HCT116 (cell line): ENCODE results near the gene ACY1. TPM values are rescaled to one million over a fixed set of nuclear protein-coding genes. Genes with fewer than 3 reads are reported as not detected.

Experiments
- ATAC-seq: fragments of 200-7000 bp; cut with Tn5 transposase; 2 replicates; pipeline ENCODE4 v1.9.1; 2020; ENCODE audit warnings: mild to moderate bottlenecking, moderate library complexity
- BruUV-seq: library from RNA; stranded (reverse); fragments of 400-500 nt; replicated peaks from 2 replicates; lab custom pipeline; 2021; lab: Mats Ljungman, UMichigan
- CTCF ChIA-PET: fragments of 300-600 bp; sonication (Branson Sonifier 250); formaldehyde crosslinking; loops from one replicate; lab custom pipeline; 2021; ENCODE audit warnings: antibody characterized with exemption; lab: Charles Lee
- POLR2A ChIA-PET: fragments of 300-600, 350-600 bp; sonication (Branson Sonifier 250); formaldehyde crosslinking; loops from one replicate; lab custom pipeline; 2021; ENCODE audit warnings: antibody characterized with exemption; lab: Charles Lee
- RAD21 ChIA-PET, 2 experiments: fragments of 300-600 bp; sonication (Branson Sonifier 250); formaldehyde crosslinking; loops; one replicate each; lab custom pipeline; 2023; ENCODE audit warnings: low total read pairs in 2 of 2; ENCODE audit not compliant: uncharacterized antibody in 2 of 2, unreplicated experiment in 2 of 2, low non-redundant PET in 1 of 2; lab: Charles Lee
- DNase-seq: peaks from one replicate; pipeline ENCODE4 v3.0.0-alpha.2; 2010; ENCODE audit warnings: low read depth, low spot score
- H2AFZ ChIP-seq: fragments of 200-600 bp; shearing (Covaris generic), sonication (generic); 2 replicates; pipeline ENCODE4 v1.6.1; 2017; ENCODE audit warnings: low read depth, mixed run types, mixed read lengths, antibody characterized with exemption, low read length; ENCODE audit not compliant: poor library complexity, severe bottlenecking
- H3K27ac ChIP-seq: 2 replicates; pipeline ENCODE4 v1.5.1; 2012; ENCODE audit warnings: low read depth, low read length
- H3K27me3 ChIP-seq: fragments of 200-600 bp; sonication (generic); 2 replicates; pipeline ENCODE4 v1.6.1; 2016; ENCODE audit warnings: mixed run types, low read length, mixed read lengths; ENCODE audit not compliant: insufficient read depth
- H3K36me3 ChIP-seq, 2 experiments: fragments of 200-500 bp in 1 of 2; fragments of 200-600 bp in 1 of 2; sonication (Bioruptor generic) in 1 of 2; sonication (generic) in 1 of 2; 2 replicates each; pipeline versions ENCODE4 v1.5.1 to v1.6.1; 2014 to 2016; ENCODE audit warnings: low read length in 2 of 2, inconsistent platforms in 1 of 2, mixed read lengths in 1 of 2, mixed run types in 1 of 2; ENCODE audit not compliant: insufficient read depth in 2 of 2, control insufficient read depth in 1 of 2
- H3K4me1 ChIP-seq, 2 experiments: fragments of 200-600 bp in 1 of 2; sonication (generic) in 1 of 2; 2 replicates each; pipeline versions ENCODE4 v1.5.1 to v1.6.1; 2012 to 2017; ENCODE audit warnings: low read length in 2 of 2, inconsistent platforms in 1 of 2, mild to moderate bottlenecking in 1 of 2, mixed read lengths in 1 of 2, mixed run types in 1 of 2, moderate library complexity in 1 of 2; ENCODE audit not compliant: insufficient read depth in 2 of 2, control insufficient read depth in 1 of 2
- H3K4me2 ChIP-seq: fragments of 200-600 bp; sonication (generic); 2 replicates; pipeline ENCODE4 v1.6.1; 2017; ENCODE audit warnings: mixed run types, low read length, mixed read lengths
- H3K4me3 ChIP-seq, 2 experiments: fragments of 200-600 bp in 1 of 2; sonication (generic) in 1 of 2; replicated peaks in 1 of 2; 2 replicates each; pipeline ENCODE4 v1.5.1; 2011 to 2016; ENCODE audit warnings: low read length in 2 of 2, control low read depth in 1 of 2, low read depth in 1 of 2, mild to moderate bottlenecking in 1 of 2, mixed read lengths in 1 of 2, mixed run types in 1 of 2
- H3K79me2 ChIP-seq: fragments of 200-600 bp; sonication (generic); 2 replicates; pipeline ENCODE4 v1.6.1; 2017; ENCODE audit warnings: mild to moderate bottlenecking, mixed run types, low read length, moderate library complexity, mixed read lengths; ENCODE audit not compliant: insufficient read depth
- H3K9ac ChIP-seq: fragments of 200-600 bp; sonication (generic); 2 replicates; pipeline ENCODE4 v1.6.1; 2016; ENCODE audit warnings: low read length, mixed read lengths
- H3K9me2 ChIP-seq: fragments of 200-600 bp; sonication (generic), shearing (Covaris generic); 2 replicates; pipeline ENCODE4 v1.6.1; 2017; ENCODE audit warnings: mixed run types, mild to moderate bottlenecking, moderate library complexity; ENCODE audit not compliant: insufficient read depth
- H3K9me3 ChIP-seq, 2 experiments: fragments of 200-500 bp in 1 of 2; fragments of 200-600 bp in 1 of 2; sonication (Bioruptor generic) in 1 of 2; sonication (generic) in 1 of 2; 2 replicates each; pipeline ENCODE4 v1.6.1; 2014 to 2017; ENCODE audit warnings: low read length in 2 of 2, mixed read lengths in 2 of 2, inconsistent platforms in 1 of 2, low read depth in 1 of 2, mild to moderate bottlenecking in 1 of 2, mixed run types in 1 of 2, moderate library complexity in 1 of 2; ENCODE audit not compliant: control insufficient read depth in 1 of 2, insufficient read depth in 1 of 2
- H4K20me1 ChIP-seq: fragments of 200-600 bp; sonication (generic), shearing (Covaris generic); 2 replicates; pipeline ENCODE4 v1.6.1; 2017; ENCODE audit warnings: mixed run types, mild to moderate bottlenecking, moderate library complexity; ENCODE audit not compliant: insufficient read depth
- ATF3 ChIP-seq: IDR thresholded peaks from 2 replicates; pipeline ENCODE4 v1.6.1; 2012
- CEBPB ChIP-seq: IDR thresholded peaks from 2 replicates; pipeline ENCODE4 v1.6.1; 2012; ENCODE audit warnings: low read depth
- EGR1 ChIP-seq: IDR thresholded peaks from 2 replicates; pipeline ENCODE4 v1.6.1; 2012; ENCODE audit warnings: low read depth
- JUND ChIP-seq: IDR thresholded peaks from 2 replicates; pipeline ENCODE4 v1.6.1; 2012
- MAX ChIP-seq: IDR thresholded peaks from 2 replicates; pipeline ENCODE4 v1.6.1; 2012
- POLR2A ChIP-seq: IDR thresholded peaks from 2 replicates; pipeline ENCODE4 v1.7.0; 2011; ENCODE audit warnings: borderline replicate concordance; ENCODE audit not compliant: insufficient read depth, insufficient read length; ENCODE audit errors: extremely low read depth
- POLR2AphosphoS5 ChIP-seq: IDR thresholded peaks from 2 replicates; pipeline ENCODE4 v1.6.1; 2011; ENCODE audit warnings: mild to moderate bottlenecking, low read depth, low read length, moderate library complexity
- RAD21 ChIP-seq: IDR thresholded peaks from 2 replicates; pipeline ENCODE4 v1.6.1; 2012; ENCODE audit warnings: low read depth, mild to moderate bottlenecking
- REST ChIP-seq: IDR thresholded peaks from 2 replicates; pipeline ENCODE4 v1.6.1; 2012; ENCODE audit warnings: low read depth
- SIN3A ChIP-seq: IDR thresholded peaks from 2 replicates; pipeline ENCODE4 v1.6.1; 2012; ENCODE audit warnings: low read depth
- SP1 ChIP-seq: IDR thresholded peaks from 2 replicates; pipeline ENCODE4 v1.6.1; 2012; ENCODE audit warnings: low read depth
- SRF ChIP-seq: IDR thresholded peaks from 2 replicates; pipeline ENCODE4 v1.6.1; 2012; ENCODE audit warnings: low read depth
- ZFX ChIP-seq: fragments of 450-650 bp; IDR thresholded peaks from 2 replicates; pipeline ENCODE4 v1.6.1; 2017
- ZNF274 ChIP-seq: fragments of 200-500 bp; sonication (Bioruptor generic); IDR thresholded peaks from 2 replicates; pipeline ENCODE4 v1.6.1; 2014; ENCODE audit warnings: mild to moderate bottlenecking, low read depth, low read length, inconsistent platforms
- intact Hi-C: fragments of 100-400 bp; cut with micrococcal nuclease; formaldehyde crosslinking; loops from 2 replicates; pipeline ENCODE4 v1.10.0; 2022
- total RNA-seq: library from RNA; stranded (reverse); gene quantifications from one replicate; pipeline ENCODE4 v1.2.1, GENCODE V29; 2021; ENCODE audit not compliant: unreplicated experiment

The ACY1 gene
- total RNA-seq, 1 experiment from 2014 or later = 73.2 TPM

DNA sequence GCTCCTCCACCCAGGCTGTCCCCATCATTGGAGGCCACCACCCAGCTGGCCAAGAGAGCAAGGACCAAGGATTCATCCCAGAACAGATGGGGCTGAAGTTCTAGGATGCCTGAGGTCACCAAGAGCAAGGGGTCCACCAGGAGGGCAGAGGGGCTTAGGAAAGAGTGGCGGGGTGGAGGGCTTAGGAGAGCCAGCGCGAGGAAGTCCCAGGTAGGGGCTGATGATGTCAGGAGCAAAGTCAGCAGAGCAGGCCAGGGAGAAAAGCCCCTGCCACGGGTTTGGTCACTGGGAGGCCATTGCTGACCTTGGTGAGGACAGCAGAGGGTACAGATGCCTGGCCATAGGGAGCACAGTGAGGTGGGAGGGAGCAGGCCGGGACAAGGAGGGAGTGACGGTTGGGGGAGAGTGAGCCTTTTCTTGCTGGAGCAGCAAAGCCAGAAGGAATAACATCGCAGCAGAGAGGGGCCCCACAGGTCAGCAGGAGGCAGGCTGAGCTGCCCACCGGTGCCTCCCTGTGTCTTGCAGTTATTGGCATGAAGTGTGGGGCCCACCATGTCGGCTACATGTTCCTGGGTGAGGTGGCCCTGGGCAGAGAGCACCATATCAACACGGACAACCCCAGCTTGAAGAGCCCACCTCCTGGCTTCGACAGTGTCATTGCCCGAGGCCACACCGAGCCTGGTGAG, 36.0 kb upstream of the ACY1 start:
- Histone ChIP-seq H3K9ac (no peak overlapping the region), H3K27ac (no peak overlapping the region), H4K20me1 (no peaks in the 10 kb centered on the region), H3K27me3 (no peaks in the 10 kb centered on the region), H2AFZ (no peak overlapping the region), H3K4me1 (peaks cover 11 to 14% of the 10 kb centered on the region in 2 experiments), H3K4me3 (no peak overlapping the region), H3K79me2 (no peaks in the 10 kb centered on the region), H3K36me3 (no peaks in the 10 kb centered on the region), H3K4me2 (no peak overlapping the region), H3K9me3 (no peaks in the 10 kb centered on the region), H3K9me2 (no peaks in the 10 kb centered on the region)
- POLR2A ChIA-PET = no interaction called here
- no peak for TF ChIP-seq POLR2AphosphoS5
- no peak for TF ChIP-seq POLR2A
- TF ChIP-seq EGR1 = no peak
- TF ChIP-seq MAX = no peak
- no peak for TF ChIP-seq REST
- no peak for TF ChIP-seq SP1
- no peak for TF ChIP-seq ZNF274
- no peak for TF ChIP-seq ATF3
- TF ChIP-seq CEBPB = no peak
- no peak for TF ChIP-seq RAD21
- no peak for TF ChIP-seq JUND
- no peak for TF ChIP-seq ZFX
- TF ChIP-seq SRF = no peak
- TF ChIP-seq SIN3A = no peak
- BruUV-seq = no TSS peak
- no peak for ATAC-seq
- CTCF ChIA-PET = no interaction called here
- no peak for DNase-seq
- RAD21 ChIA-PET = interaction anchor here in 1 of 2 experiments (0.6 kb wide), 1 partner anchor 392 kb away, joined by 3 read pairs; no protein-coding TSS in a partner anchor
- intact Hi-C loops = no loop called here
